Common myeloid progenitor, CD34-positive (primary cell): ENCODE results near the gene SUMF1.
"Not testable (repeated sequence)": the region's sequence is repeated elsewhere in the genome, so short reads cannot be mapped to it uniquely, and the experiment has no call there.

Experiments
- CTCF ChIA-PET: fragments of 350-600 bp; sonication (Branson Sonifier 250); formaldehyde crosslinking; loops from one replicate; lab custom pipeline; 2021; ENCODE audit warnings: antibody characterized with exemption; lab: Charles Lee
- POLR2A ChIA-PET: fragments of 350-600 bp; sonication (Branson Sonifier 250); formaldehyde crosslinking; loops from one replicate; lab custom pipeline; 2021; ENCODE audit warnings: antibody characterized with exemption; lab: Charles Lee
- DNase-seq, 3 donors: peaks; one replicate each; pipeline versions ENCODE4 v3.0.0 to v3.0.0-alpha.2; 2013
- H3K27ac ChIP-seq, 2 experiments: 1 replicate in 1 of 2; 2 replicates in 1 of 2; pipeline ENCODE4 v1.7.0; 2013; ENCODE audit warnings: inconsistent platforms in 2 of 2, low read length in 2 of 2, mild to moderate bottlenecking in 2 of 2, low read depth in 1 of 2, moderate library complexity in 1 of 2; ENCODE audit not compliant: severe bottlenecking in 2 of 2, insufficient read depth in 1 of 2, poor library complexity in 1 of 2
- H3K27me3 ChIP-seq, 5 experiments: replicated peaks in 2 of 5; 1 replicate in 3 of 5; 2 replicates in 2 of 5; pipeline versions ENCODE4 v1.6.1 to v1.7.0; 2013; ENCODE audit warnings: low read length in 4 of 5, mild to moderate bottlenecking in 2 of 5, moderate library complexity in 2 of 5, inconsistent platforms in 1 of 5; ENCODE audit not compliant: insufficient read depth in 5 of 5, control insufficient read depth in 4 of 5
- H3K36me3 ChIP-seq, 4 experiments: 1 replicate in 2 of 4; 2 replicates in 2 of 4; pipeline versions ENCODE4 v1.6.1 to v1.7.0; 2013; ENCODE audit warnings: low read length in 3 of 4, control low read depth in 1 of 4, mild to moderate bottlenecking in 1 of 4; ENCODE audit not compliant: control insufficient read depth in 4 of 4, insufficient read depth in 4 of 4
- H3K4me1 ChIP-seq, 4 experiments: 1 replicate in 3 of 4; 2 replicates in 1 of 4; pipeline versions ENCODE4 v1.6.1 to v1.7.1; 2013; ENCODE audit warnings: low read length in 3 of 4, mild to moderate bottlenecking in 3 of 4, control low read depth in 1 of 4, inconsistent platforms in 1 of 4, moderate library complexity in 1 of 4; ENCODE audit not compliant: control insufficient read depth in 4 of 4, insufficient read depth in 4 of 4; ENCODE audit errors: control extremely low read depth in 1 of 4
- H3K4me3 ChIP-seq, 7 experiments: 1 replicate in 4 of 7; 2 replicates in 3 of 7; pipeline versions ENCODE4 v1.5.1 to v1.7.0; 2013; ENCODE audit warnings: mild to moderate bottlenecking in 7 of 7, low read length in 6 of 7, moderate library complexity in 6 of 7, inconsistent platforms in 2 of 7, low read depth in 2 of 7, control low read depth in 1 of 7; ENCODE audit not compliant: insufficient read depth in 4 of 7, control insufficient read depth in 1 of 7; ENCODE audit errors: extremely low read depth in 1 of 7
- H3K9me3 ChIP-seq, 5 experiments: 1 replicate in 4 of 5; 2 replicates in 1 of 5; pipeline versions ENCODE4 v1.6.1 to v1.7.1; 2013; ENCODE audit warnings: low read length in 4 of 5, mild to moderate bottlenecking in 2 of 5, inconsistent platforms in 1 of 5, low read depth in 1 of 5, moderate library complexity in 1 of 5; ENCODE audit not compliant: control insufficient read depth in 4 of 5, insufficient read depth in 2 of 5; ENCODE audit errors: control extremely low read depth in 1 of 5
- WGBS: methylation state at CpG from one replicate; pipeline ENCODE4 v1.1.5; 2013; ENCODE audit not compliant: insufficient coverage; 5-methylcytosine and 5-hydroxymethylcytosine counted together

The SUMF1 gene

DNA sequence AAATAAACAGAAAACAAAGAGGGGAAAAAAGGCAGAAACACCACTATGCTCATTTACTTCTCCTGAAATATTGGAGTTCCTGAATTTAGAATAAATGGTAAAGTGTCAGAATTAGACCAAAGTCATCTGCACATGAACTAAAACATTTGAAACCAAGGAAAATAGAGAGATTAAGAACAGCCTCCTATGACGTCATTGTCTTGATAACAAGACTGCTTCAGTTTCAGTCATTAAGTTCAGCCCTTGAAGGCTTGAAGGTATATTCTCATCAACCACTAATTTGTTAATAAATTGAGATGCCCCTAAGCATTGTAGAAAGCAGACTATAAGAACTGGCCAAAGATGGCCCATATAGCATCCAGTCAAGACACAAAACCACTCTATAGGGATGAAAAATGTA lies 2.5 kb downstream of the SUMF1 start:
- Histone ChIP-seq H3K27ac (no peak overlapping the region), H3K4me1 (peaks cover 6 to 28% (median 16%) of the 10 kb centered on the region in 4 experiments), H3K36me3 (peaks cover 0 to 3% (median 0%) of the 10 kb centered on the region in 4 experiments), H3K4me3 (no peak overlapping the region), H3K27me3 (no peaks in the 10 kb centered on the region), H3K9me3 (no peaks in the 10 kb centered on the region)
- ChIA-PET POLR2A (no interaction called here), CTCF (no interaction called here)
- no peak for DNase-seq
- no CpG with 5 or more reads among the region's 1 CpG for WGBS

DNA sequence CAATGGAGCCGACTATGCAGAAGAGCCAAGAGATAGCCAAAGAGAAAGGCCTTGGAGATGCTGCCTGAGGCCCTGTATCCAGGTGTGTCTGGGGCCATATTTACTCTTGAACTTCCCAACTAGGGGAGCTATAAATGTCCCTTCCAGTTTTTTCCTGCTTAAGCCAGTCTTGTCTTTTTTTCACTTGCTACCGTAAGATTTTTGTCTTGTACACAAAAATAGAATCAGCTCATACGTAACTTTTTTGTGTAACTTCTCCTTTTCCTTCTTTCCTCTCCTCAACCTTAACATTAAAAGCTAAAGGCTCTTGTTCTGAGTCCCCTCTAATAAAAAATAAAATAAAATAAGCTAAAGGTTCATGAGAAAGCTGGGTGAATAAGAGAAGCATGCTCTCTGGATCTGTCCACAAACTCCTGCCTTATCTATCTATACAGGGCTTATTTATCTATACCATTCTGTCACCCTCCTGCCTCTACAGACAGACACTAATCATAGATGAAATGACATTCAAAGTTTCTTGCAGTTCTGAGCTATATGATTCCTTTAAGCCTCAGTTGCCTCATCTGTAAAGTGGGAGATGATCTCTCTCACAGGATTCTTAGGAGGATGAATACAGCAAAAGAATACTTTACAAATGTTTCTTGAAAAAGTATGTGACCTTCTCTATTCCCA lies 4.6 kb downstream of the SUMF1 start:
- WGBS = 46% methylated on average over 3 of the region's 3 CpGs
- peaks cover 0 to 3% (median 0%) of the 10 kb centered on the region in 4 experiments for H3K36me3 ChIP-seq
- H3K9me3 ChIP-seq = no peaks in the 10 kb centered on the region
- ChIA-PET CTCF (interaction anchor here (0.6 to 1.3 kb wide), 5 partner anchors 9 to 194 kb away, joined by 3 to 7 read pairs (median 3); no protein-coding TSS in a partner anchor), POLR2A (no interaction called here)
- DNase-seq = peak in 1 of 3 donors; percentile 19
- H3K27me3 ChIP-seq = no peaks in the 10 kb centered on the region
- peak overlapping the region in 2 of 7 experiments; percentile 2 to 33 for H3K4me3 ChIP-seq
- H3K4me1 ChIP-seq = peaks cover 6 to 27% (median 15%) of the 10 kb centered on the region in 4 experiments
- peak overlapping the region in 1 of 2 experiments; percentile 22 for H3K27ac ChIP-seq

DNA sequence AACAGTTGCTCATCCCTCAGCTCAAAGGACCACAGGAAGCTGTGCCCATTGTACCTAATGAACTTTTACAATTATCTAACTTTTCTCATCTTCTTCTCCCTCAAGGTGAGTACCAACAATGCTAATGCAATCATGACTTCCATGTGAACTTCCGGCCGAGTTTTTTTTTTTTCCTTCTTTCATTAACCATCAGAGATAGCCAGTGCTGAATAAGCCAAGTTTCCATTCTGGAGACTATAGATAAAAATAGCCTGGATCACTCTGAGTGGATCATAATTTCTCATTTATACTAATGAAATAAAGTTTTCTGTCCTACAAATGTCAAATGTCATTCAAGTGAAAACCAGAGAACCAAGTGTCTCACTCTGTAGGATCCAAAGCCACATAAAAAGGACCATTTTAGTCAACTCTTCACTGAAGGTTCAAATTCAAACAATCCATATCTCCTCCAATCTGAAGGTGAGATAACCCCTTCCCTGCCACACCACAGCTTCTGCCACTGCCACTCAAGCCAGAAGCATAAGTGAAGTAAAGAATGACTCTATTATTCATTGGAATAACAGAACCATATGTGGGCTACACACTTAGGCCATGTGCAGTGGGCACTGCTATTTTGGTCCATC lies 5.5 kb downstream of the SUMF1 start:
- Histone ChIP-seq H3K4me1 (peaks cover 6 to 23% (median 12%) of the 10 kb centered on the region in 4 experiments), H3K9me3 (no peaks in the 10 kb centered on the region), H3K27ac (no peak overlapping the region), H3K4me3 (no peak overlapping the region), H3K27me3 (no peaks in the 10 kb centered on the region), H3K36me3 (peaks cover 0 to 3% (median 0%) of the 10 kb centered on the region in 4 experiments)
- POLR2A ChIA-PET = no interaction called here
- no CpG with 5 or more reads among the region's 2 CpGs for WGBS
- DNase-seq = no peak
- CTCF ChIA-PET = interaction anchor here (1.3 kb wide), 2 partner anchors 13 to 172 kb away, joined by 5 to 7 read pairs; no protein-coding TSS in a partner anchor

DNA sequence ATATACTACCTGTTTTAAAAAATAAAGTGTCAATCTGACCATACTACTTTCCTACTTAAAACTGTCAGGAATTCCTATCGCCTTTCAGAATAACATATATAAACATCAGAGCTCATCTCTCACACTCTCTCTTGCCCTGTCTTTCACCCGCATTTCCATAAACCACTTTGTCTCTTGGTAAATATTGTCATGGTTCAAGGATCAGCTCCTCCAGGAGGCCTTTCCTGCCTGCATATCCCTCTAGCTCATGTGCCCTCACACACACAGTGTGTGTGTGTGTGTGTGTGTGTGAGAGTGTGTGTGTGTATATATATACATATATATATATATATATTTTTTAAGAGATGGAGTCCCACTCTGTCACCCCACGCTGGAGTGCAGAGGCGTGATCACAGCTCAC lies 6.7 kb downstream of the SUMF1 start:
- Histone ChIP-seq H3K36me3 (peaks cover 0 to 3% (median 0%) of the 10 kb centered on the region in 4 experiments), H3K4me3 (no peak overlapping the region), H3K27me3 (no peaks in the 10 kb centered on the region), H3K27ac (no peak overlapping the region), H3K9me3 (no peaks in the 10 kb centered on the region), H3K4me1 (peaks cover 2 to 19% (median 6%) of the 10 kb centered on the region in 4 experiments)
- 95% methylated on average over 3 of the region's 4 CpGs for WGBS
- CTCF ChIA-PET = interaction anchor here (1.0 to 1.3 kb wide), 3 partner anchors 10 to 173 kb away, joined by 4 to 5 read pairs (median 4); no protein-coding TSS in a partner anchor
- POLR2A ChIA-PET = no interaction called here
- no peak for DNase-seq

DNA sequence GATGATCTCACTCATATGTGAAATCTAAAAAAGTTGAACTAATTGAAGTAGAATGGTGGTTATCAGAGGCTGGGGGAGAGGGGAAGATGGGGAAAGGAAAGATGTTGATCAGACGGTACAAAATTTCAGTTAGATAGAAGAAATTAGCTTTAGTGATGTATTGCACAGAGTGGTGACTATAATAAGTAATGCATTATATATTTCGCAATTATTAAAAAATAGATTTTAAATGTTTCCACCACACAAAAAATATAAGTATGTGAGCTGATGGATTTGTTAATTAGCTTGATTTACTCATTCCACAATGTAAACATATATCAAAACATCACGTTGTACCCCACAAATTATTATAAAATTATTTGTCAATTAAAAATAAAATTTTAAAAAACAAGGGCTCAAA lies 8.1 kb downstream of the SUMF1 start:
- Histone ChIP-seq H3K4me3 (no peak overlapping the region), H3K27ac (no peak overlapping the region), H3K27me3 (no peaks in the 10 kb centered on the region), H3K9me3 (no peaks in the 10 kb centered on the region), H3K4me1 (peaks cover 2 to 19% (median 6%) of the 10 kb centered on the region in 4 experiments), H3K36me3 (peaks cover 0 to 3% (median 0%) of the 10 kb centered on the region in 4 experiments)
- ChIA-PET CTCF (interaction anchor here (2.5 kb wide), 1 partner anchor 174 kb away, joined by 6 read pairs; no protein-coding TSS in a partner anchor), POLR2A (no interaction called here)
- WGBS = no CpG with 5 or more reads among the region's 3 CpGs
- DNase-seq = no peak

DNA sequence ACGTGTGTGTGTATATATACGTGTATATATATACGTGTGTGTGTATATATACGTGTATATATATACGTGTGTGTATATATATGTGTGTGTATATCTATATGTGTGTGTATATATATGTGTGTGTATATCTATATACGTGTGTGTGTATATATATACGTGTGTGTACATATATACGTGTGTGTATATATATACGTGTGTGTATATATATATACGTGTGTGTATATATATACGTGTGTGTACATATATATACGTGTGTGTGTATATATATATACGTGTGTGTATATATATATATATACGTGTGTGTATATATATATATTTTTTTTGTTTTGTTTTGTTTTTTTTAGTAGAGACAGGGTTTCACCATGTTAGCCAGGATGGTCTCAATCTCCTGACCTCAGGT lies 10.3 kb downstream of the SUMF1 start:
- H3K27ac ChIP-seq, H3K36me3 ChIP-seq, H3K4me1 ChIP-seq, CTCF ChIA-PET, POLR2A ChIA-PET, H3K27me3 ChIP-seq, DNase-seq, H3K4me3 ChIP-seq, H3K9me3 ChIP-seq: not testable (repeated sequence)
- WGBS = 96% methylated on average over 7 of the region's 14 CpGs

DNA sequence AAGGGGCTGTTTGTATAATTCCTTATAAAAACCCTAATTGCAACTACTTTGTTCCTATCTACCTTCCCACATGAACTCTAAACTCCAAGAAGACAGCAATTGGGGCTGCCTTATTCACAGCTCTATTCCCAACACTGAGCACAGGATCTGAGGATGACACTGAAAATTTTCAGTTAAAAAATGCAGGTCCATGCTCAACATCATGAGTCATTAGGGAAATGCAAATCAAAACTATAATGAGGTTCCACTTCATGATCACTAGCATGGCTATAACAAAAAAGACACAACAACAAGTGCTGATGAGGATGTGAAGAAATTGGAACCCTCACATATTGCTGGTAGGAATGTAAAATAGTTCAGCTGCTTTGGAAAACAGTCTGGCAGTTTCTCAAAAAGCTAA lies 12.9 kb downstream of the SUMF1 start:
- CTCF ChIA-PET = interaction anchor here (0.6 kb wide), 1 partner anchor 12 kb away, joined by 3 read pairs; no protein-coding TSS in a partner anchor

More for the DNA sequence above, 12.9 kb downstream of the SUMF1 start:
- no peaks in the 10 kb centered on the region for H3K9me3 ChIP-seq
- POLR2A ChIA-PET = no interaction called here
- H3K4me3 ChIP-seq = no peak overlapping the region
- no peak overlapping the region for H3K27ac ChIP-seq
- DNase-seq = no peak
- H3K27me3 ChIP-seq = no peaks in the 10 kb centered on the region
- H3K4me1 ChIP-seq = no peaks in the 10 kb centered on the region
- peaks cover 3 to 24% (median 6%) of the 10 kb centered on the region in 4 experiments for H3K36me3 ChIP-seq
